Measurements from ENCODE around the gene FBP2.
"Not testable (repeated sequence)": the region's sequence is repeated elsewhere in the genome, so short reads cannot be mapped to it uniquely, and the experiment has no call there.

GRCh38 chr9:94564279-94564678, 29.3 kb downstream of the FBP2 start:
- TF ChIP-seq USF2 (CRISPR knock-in tag; IDR thresholded peaks at IDR 0.05); NFYB (CRISPR knock-in tag; conservative IDR thresholded peaks at IDR 0.05; ENCODE audit: low read depth): not testable (repeated sequence)

All from WTC11 (cell line).